HCT116 (cell line): ENCODE data around the gene ERN1. TPM values are rescaled to one million over a fixed set of nuclear protein-coding genes. Genes with fewer than 3 reads are reported as not detected.
A peak's percentile ranks its signal among the peaks of the same experiment; 100 is the strongest.

Experiments used
- ATAC-seq: fragments of 200-7000 bp; cut with Tn5 transposase; 2 replicates; pipeline ENCODE4 v1.9.1; 2020; ENCODE audit warnings: mild to moderate bottlenecking, moderate library complexity
- BruUV-seq: library from RNA; stranded (reverse); fragments of 400-500 nt; replicated peaks from 2 replicates; lab custom pipeline; 2021; lab: Mats Ljungman, UMichigan
- CTCF ChIA-PET: fragments of 300-600 bp; sonication (Branson Sonifier 250); formaldehyde crosslinking; loops from one replicate; lab custom pipeline; 2021; ENCODE audit warnings: antibody characterized with exemption; lab: Charles Lee
- POLR2A ChIA-PET: fragments of 300-600, 350-600 bp; sonication (Branson Sonifier 250); formaldehyde crosslinking; loops from one replicate; lab custom pipeline; 2021; ENCODE audit warnings: antibody characterized with exemption; lab: Charles Lee
- RAD21 ChIA-PET, 2 experiments: fragments of 300-600 bp; sonication (Branson Sonifier 250); formaldehyde crosslinking; loops; one replicate each; lab custom pipeline; 2023; ENCODE audit warnings: low total read pairs in 2 of 2; ENCODE audit not compliant: uncharacterized antibody in 2 of 2, unreplicated experiment in 2 of 2, low non-redundant PET in 1 of 2; lab: Charles Lee
- DNase-seq: peaks from one replicate; pipeline ENCODE4 v3.0.0-alpha.2; 2010; ENCODE audit warnings: low read depth, low spot score
- H2AFZ ChIP-seq: fragments of 200-600 bp; shearing (Covaris generic), sonication (generic); 2 replicates; pipeline ENCODE4 v1.6.1; 2017; ENCODE audit warnings: low read depth, mixed run types, mixed read lengths, antibody characterized with exemption, low read length; ENCODE audit not compliant: poor library complexity, severe bottlenecking
- H3K27ac ChIP-seq: 2 replicates; pipeline ENCODE4 v1.5.1; 2012; ENCODE audit warnings: low read depth, low read length
- H3K27me3 ChIP-seq: fragments of 200-600 bp; sonication (generic); 2 replicates; pipeline ENCODE4 v1.6.1; 2016; ENCODE audit warnings: mixed run types, low read length, mixed read lengths; ENCODE audit not compliant: insufficient read depth
- H3K36me3 ChIP-seq, 2 experiments: fragments of 200-500 bp in 1 of 2; fragments of 200-600 bp in 1 of 2; sonication (Bioruptor generic) in 1 of 2; sonication (generic) in 1 of 2; 2 replicates each; pipeline versions ENCODE4 v1.5.1 to v1.6.1; 2014 to 2016; ENCODE audit warnings: low read length in 2 of 2, inconsistent platforms in 1 of 2, mixed read lengths in 1 of 2, mixed run types in 1 of 2; ENCODE audit not compliant: insufficient read depth in 2 of 2, control insufficient read depth in 1 of 2
- H3K4me1 ChIP-seq, 2 experiments: fragments of 200-600 bp in 1 of 2; sonication (generic) in 1 of 2; 2 replicates each; pipeline versions ENCODE4 v1.5.1 to v1.6.1; 2012 to 2017; ENCODE audit warnings: low read length in 2 of 2, inconsistent platforms in 1 of 2, mild to moderate bottlenecking in 1 of 2, mixed read lengths in 1 of 2, mixed run types in 1 of 2, moderate library complexity in 1 of 2; ENCODE audit not compliant: insufficient read depth in 2 of 2, control insufficient read depth in 1 of 2
- H3K4me2 ChIP-seq: fragments of 200-600 bp; sonication (generic); 2 replicates; pipeline ENCODE4 v1.6.1; 2017; ENCODE audit warnings: mixed run types, low read length, mixed read lengths
- H3K4me3 ChIP-seq, 2 experiments: fragments of 200-600 bp in 1 of 2; sonication (generic) in 1 of 2; replicated peaks in 1 of 2; 2 replicates each; pipeline ENCODE4 v1.5.1; 2011 to 2016; ENCODE audit warnings: low read length in 2 of 2, control low read depth in 1 of 2, low read depth in 1 of 2, mild to moderate bottlenecking in 1 of 2, mixed read lengths in 1 of 2, mixed run types in 1 of 2
- H3K79me2 ChIP-seq: fragments of 200-600 bp; sonication (generic); 2 replicates; pipeline ENCODE4 v1.6.1; 2017; ENCODE audit warnings: mild to moderate bottlenecking, mixed run types, low read length, moderate library complexity, mixed read lengths; ENCODE audit not compliant: insufficient read depth
- H3K9ac ChIP-seq: fragments of 200-600 bp; sonication (generic); 2 replicates; pipeline ENCODE4 v1.6.1; 2016; ENCODE audit warnings: low read length, mixed read lengths
- H3K9me2 ChIP-seq: fragments of 200-600 bp; sonication (generic), shearing (Covaris generic); 2 replicates; pipeline ENCODE4 v1.6.1; 2017; ENCODE audit warnings: mixed run types, mild to moderate bottlenecking, moderate library complexity; ENCODE audit not compliant: insufficient read depth
- H3K9me3 ChIP-seq, 2 experiments: fragments of 200-500 bp in 1 of 2; fragments of 200-600 bp in 1 of 2; sonication (Bioruptor generic) in 1 of 2; sonication (generic) in 1 of 2; 2 replicates each; pipeline ENCODE4 v1.6.1; 2014 to 2017; ENCODE audit warnings: low read length in 2 of 2, mixed read lengths in 2 of 2, inconsistent platforms in 1 of 2, low read depth in 1 of 2, mild to moderate bottlenecking in 1 of 2, mixed run types in 1 of 2, moderate library complexity in 1 of 2; ENCODE audit not compliant: control insufficient read depth in 1 of 2, insufficient read depth in 1 of 2
- H4K20me1 ChIP-seq: fragments of 200-600 bp; sonication (generic), shearing (Covaris generic); 2 replicates; pipeline ENCODE4 v1.6.1; 2017; ENCODE audit warnings: mixed run types, mild to moderate bottlenecking, moderate library complexity; ENCODE audit not compliant: insufficient read depth
- CBX3 ChIP-seq: IDR thresholded peaks from 2 replicates; pipeline ENCODE4 v1.6.1; 2012; ENCODE audit warnings: low read depth
- CEBPB ChIP-seq: IDR thresholded peaks from 2 replicates; pipeline ENCODE4 v1.6.1; 2012; ENCODE audit warnings: low read depth
- ELF1 ChIP-seq: IDR thresholded peaks from 2 replicates; pipeline ENCODE4 v1.6.1; 2012; ENCODE audit warnings: low read depth, borderline replicate concordance
- EZH2 ChIP-seq: fragments of 200-600 bp; sonication (generic); IDR thresholded peaks from 2 replicates; pipeline ENCODE4 v1.6.1; 2017; ENCODE audit warnings: antibody characterized with exemption, mixed run types
- FOSL1 ChIP-seq: IDR thresholded peaks from 2 replicates; pipeline ENCODE4 v1.6.1; 2012; ENCODE audit warnings: low read depth
- JUND ChIP-seq: IDR thresholded peaks from 2 replicates; pipeline ENCODE4 v1.6.1; 2012
- POLR2A ChIP-seq: IDR thresholded peaks from 2 replicates; pipeline ENCODE4 v1.7.0; 2011; ENCODE audit warnings: borderline replicate concordance; ENCODE audit not compliant: insufficient read depth, insufficient read length; ENCODE audit errors: extremely low read depth
- SIN3A ChIP-seq: IDR thresholded peaks from 2 replicates; pipeline ENCODE4 v1.6.1; 2012; ENCODE audit warnings: low read depth
- SRF ChIP-seq: IDR thresholded peaks from 2 replicates; pipeline ENCODE4 v1.6.1; 2012; ENCODE audit warnings: low read depth
- YY1 ChIP-seq: IDR thresholded peaks from 2 replicates; pipeline ENCODE4 v1.6.1; 2011; ENCODE audit warnings: low read length, low read depth, moderate library complexity, mild to moderate bottlenecking; ENCODE audit not compliant: insufficient replicate concordance; ENCODE audit errors: extremely low read depth
- ZNF274 ChIP-seq: fragments of 200-500 bp; sonication (Bioruptor generic); IDR thresholded peaks from 2 replicates; pipeline ENCODE4 v1.6.1; 2014; ENCODE audit warnings: mild to moderate bottlenecking, low read depth, low read length, inconsistent platforms
- intact Hi-C: fragments of 100-400 bp; cut with micrococcal nuclease; formaldehyde crosslinking; loops from 2 replicates; pipeline ENCODE4 v1.10.0; 2022
- total RNA-seq: library from RNA; stranded (reverse); gene quantifications from one replicate; pipeline ENCODE4 v1.2.1, GENCODE V29; 2021; ENCODE audit not compliant: unreplicated experiment
- TF ChIP-seq, protein P1 (sequence below): IDR thresholded peaks from 2 replicates; pipeline ENCODE4 v1.6.1; 2012; ENCODE audit warnings: low read depth
- TF ChIP-seq, protein P2 (sequence below), 3 experiments: fragments of 200-600 bp in 1 of 3; sonication (generic) in 1 of 3; IDR thresholded peaks in 2 of 3; conservative IDR thresholded peaks in 1 of 3; 2 replicates each; pipeline ENCODE4 v1.5.1; 2012 to 2017; ENCODE audit warnings: low read depth in 2 of 3, low read length in 2 of 3, antibody characterized with exemption in 1 of 3, borderline replicate concordance in 1 of 3, control low read depth in 1 of 3, mild to moderate bottlenecking in 1 of 3, mixed read lengths in 1 of 3, mixed run types in 1 of 3, moderate library complexity in 1 of 3; ENCODE audit not compliant: insufficient read depth in 1 of 3
- TF ChIP-seq, protein P3 (sequence below): IDR thresholded peaks from 2 replicates; pipeline ENCODE4 v1.6.1; 2012
- TF ChIP-seq, protein P4 (sequence below): IDR thresholded peaks from 2 replicates; pipeline ENCODE4 v1.6.1; 2012

The ERN1 gene
- total RNA-seq, 1 experiment from 2014 or later: 28.2 TPM

DNA sequence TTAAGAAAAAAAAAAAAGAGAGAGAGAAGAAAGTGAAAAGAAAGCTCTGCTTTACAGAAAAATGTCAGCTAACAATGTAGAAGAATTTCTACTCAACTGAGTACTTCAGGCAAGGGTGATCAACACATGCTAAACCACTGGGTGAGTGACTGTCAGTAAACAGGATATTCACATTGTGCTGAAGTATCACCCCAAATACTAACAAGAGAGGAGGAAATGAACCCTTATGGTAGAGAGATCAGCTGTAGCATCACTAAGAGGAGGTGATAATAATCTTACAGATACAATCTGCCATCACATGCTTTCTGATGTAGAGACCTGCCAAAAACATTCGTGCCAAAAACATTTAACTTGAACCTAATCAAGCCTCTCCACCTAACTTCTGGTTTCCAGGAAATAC, 78.8 kb downstream of the ERN1 start:
- Histone ChIP-seq H4K20me1 (no peaks in the 10 kb centered on the region), H2AFZ (no peak overlapping the region), H3K27me3 (no peaks in the 10 kb centered on the region), H3K4me3 (no peak overlapping the region), H3K4me1 (no peaks in the 10 kb centered on the region; a peak in 1 of 4 replicates), H3K79me2 (no peaks in the 10 kb centered on the region), H3K4me2 (no peak overlapping the region), H3K9me3 (no peaks in the 10 kb centered on the region), H3K9ac (no peak overlapping the region), H3K9me2 (no peaks in the 10 kb centered on the region), H3K36me3 (peaks cover 0 to 5% of the 10 kb centered on the region in 2 experiments; a peak in 2 of 4 replicates), H3K27ac (no peak overlapping the region)
- no peak for DNase-seq
- ATAC-seq: no peak
- POLR2A ChIA-PET: no interaction called here
- BruUV-seq: TSS peak; percentile 28
- RAD21 ChIA-PET: no interaction called here
- intact Hi-C loops: no loop called here
- CTCF ChIA-PET: interaction anchor here (1.4 kb wide), 1 partner anchor 82 kb away, joined by 4 read pairs; no protein-coding TSS in a partner anchor
- no peak for TF ChIP-seq CBX3
- TF ChIP-seq SRF: no peak
- no peak for TF ChIP-seq YY1
- no peak for TF ChIP-seq ZNF274

DNA sequence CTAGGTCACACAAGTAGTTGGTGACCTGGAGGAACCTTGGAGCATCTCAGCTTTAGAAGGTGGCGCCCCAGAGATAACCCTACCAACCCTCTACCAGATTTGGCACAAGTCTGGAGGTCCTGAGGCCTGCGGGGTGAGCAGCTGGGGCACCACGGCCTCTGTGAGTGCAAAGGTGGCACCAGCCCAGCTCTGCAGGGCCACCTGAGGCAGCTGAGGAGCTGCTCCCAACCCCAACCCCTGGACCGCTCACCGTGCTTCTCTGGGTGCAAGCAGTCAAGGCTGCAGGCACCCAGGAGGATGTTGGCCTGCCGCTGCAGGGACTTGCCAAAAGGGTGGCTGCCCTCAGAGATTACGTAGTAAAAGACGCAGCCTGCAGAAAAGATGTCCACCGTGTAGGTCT, 81.1 kb downstream of the ERN1 start:
- Histone ChIP-seq H3K9me3 (no peaks in the 10 kb centered on the region), H3K27ac (no peak overlapping the region), H3K4me3 (no peak overlapping the region), H3K27me3 (no peaks in the 10 kb centered on the region), H4K20me1 (no peaks in the 10 kb centered on the region), H3K79me2 (no peaks in the 10 kb centered on the region), H3K36me3 (peaks cover 0 to 12% of the 10 kb centered on the region in 2 experiments; a peak in 3 of 4 replicates), H3K4me2 (no peak overlapping the region), H2AFZ (no peak overlapping the region), H3K4me1 (no peaks in the 10 kb centered on the region), H3K9me2 (no peaks in the 10 kb centered on the region), H3K9ac (no peak overlapping the region)
- ATAC-seq (no peak), DNase-seq (no peak)
- RAD21 ChIA-PET: no interaction called here
- no TSS peak for BruUV-seq
- no peak for TF ChIP-seq JUND
- TF ChIP-seq, protein P1, sequence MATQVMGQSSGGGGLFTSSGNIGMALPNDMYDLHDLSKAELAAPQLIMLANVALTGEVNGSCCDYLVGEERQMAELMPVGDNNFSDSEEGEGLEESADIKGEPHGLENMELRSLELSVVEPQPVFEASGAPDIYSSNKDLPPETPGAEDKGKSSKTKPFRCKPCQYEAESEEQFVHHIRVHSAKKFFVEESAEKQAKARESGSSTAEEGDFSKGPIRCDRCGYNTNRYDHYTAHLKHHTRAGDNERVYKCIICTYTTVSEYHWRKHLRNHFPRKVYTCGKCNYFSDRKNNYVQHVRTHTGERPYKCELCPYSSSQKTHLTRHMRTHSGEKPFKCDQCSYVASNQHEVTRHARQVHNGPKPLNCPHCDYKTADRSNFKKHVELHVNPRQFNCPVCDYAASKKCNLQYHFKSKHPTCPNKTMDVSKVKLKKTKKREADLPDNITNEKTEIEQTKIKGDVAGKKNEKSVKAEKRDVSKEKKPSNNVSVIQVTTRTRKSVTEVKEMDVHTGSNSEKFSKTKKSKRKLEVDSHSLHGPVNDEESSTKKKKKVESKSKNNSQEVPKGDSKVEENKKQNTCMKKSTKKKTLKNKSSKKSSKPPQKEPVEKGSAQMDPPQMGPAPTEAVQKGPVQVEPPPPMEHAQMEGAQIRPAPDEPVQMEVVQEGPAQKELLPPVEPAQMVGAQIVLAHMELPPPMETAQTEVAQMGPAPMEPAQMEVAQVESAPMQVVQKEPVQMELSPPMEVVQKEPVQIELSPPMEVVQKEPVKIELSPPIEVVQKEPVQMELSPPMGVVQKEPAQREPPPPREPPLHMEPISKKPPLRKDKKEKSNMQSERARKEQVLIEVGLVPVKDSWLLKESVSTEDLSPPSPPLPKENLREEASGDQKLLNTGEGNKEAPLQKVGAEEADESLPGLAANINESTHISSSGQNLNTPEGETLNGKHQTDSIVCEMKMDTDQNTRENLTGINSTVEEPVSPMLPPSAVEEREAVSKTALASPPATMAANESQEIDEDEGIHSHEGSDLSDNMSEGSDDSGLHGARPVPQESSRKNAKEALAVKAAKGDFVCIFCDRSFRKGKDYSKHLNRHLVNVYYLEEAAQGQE: no peak
- TF ChIP-seq SIN3A: no peak
- TF ChIP-seq, protein P2, sequence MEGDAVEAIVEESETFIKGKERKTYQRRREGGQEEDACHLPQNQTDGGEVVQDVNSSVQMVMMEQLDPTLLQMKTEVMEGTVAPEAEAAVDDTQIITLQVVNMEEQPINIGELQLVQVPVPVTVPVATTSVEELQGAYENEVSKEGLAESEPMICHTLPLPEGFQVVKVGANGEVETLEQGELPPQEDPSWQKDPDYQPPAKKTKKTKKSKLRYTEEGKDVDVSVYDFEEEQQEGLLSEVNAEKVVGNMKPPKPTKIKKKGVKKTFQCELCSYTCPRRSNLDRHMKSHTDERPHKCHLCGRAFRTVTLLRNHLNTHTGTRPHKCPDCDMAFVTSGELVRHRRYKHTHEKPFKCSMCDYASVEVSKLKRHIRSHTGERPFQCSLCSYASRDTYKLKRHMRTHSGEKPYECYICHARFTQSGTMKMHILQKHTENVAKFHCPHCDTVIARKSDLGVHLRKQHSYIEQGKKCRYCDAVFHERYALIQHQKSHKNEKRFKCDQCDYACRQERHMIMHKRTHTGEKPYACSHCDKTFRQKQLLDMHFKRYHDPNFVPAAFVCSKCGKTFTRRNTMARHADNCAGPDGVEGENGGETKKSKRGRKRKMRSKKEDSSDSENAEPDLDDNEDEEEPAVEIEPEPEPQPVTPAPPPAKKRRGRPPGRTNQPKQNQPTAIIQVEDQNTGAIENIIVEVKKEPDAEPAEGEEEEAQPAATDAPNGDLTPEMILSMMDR (IDR thresholded peaks at IDR 0.05 in 2 of 3, conservative IDR thresholded peaks at IDR 0.05 in 1 of 3; ENCODE audit: borderline replicate concordance in 1 of 3, insufficient read depth in 1 of 3, low read depth in 2 of 3, low read length in 2 of 3): no peak
- TF ChIP-seq, protein P3, sequence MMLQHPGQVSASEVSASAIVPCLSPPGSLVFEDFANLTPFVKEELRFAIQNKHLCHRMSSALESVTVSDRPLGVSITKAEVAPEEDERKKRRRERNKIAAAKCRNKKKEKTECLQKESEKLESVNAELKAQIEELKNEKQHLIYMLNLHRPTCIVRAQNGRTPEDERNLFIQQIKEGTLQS: no peak
- TF ChIP-seq FOSL1: no peak
- TF ChIP-seq EZH2: no peak
- TF ChIP-seq ELF1: no peak
- no peak for TF ChIP-seq POLR2A
- TF ChIP-seq CEBPB: no peak
- TF ChIP-seq ZNF274: no peak
- TF ChIP-seq, protein P4, sequence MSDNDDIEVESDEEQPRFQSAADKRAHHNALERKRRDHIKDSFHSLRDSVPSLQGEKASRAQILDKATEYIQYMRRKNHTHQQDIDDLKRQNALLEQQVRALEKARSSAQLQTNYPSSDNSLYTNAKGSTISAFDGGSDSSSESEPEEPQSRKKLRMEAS: no peak
- intact Hi-C loops: no loop called here
- POLR2A ChIA-PET: no interaction called here
- CTCF ChIA-PET: interaction anchor here (1.3 kb wide), 1 partner anchor 85 kb away, joined by 4 read pairs; no protein-coding TSS in a partner anchor
